OCI-LY7 (cell line): ENCODE measurements around the gene NYNRIN.

Experiments used
- CTCF ChIP-seq: fragments of 200-600 bp; sonication (generic); conservative IDR thresholded peaks from 2 replicates; pipeline ENCODE4 v1.5.1; 2014; ENCODE audit warnings: mild to moderate bottlenecking, antibody characterized with exemption, low read length, moderate library complexity, mixed read lengths
- EZH2phosphoT487 ChIP-seq: fragments of 200-600 bp; sonication (generic); IDR thresholded peaks from 2 replicates; pipeline ENCODE4 v1.6.1; 2018; ENCODE audit warnings: low read depth, borderline replicate concordance, mild to moderate bottlenecking, mixed run types, antibody characterized with exemption, low read length, moderate library complexity, mixed read lengths

DNA sequence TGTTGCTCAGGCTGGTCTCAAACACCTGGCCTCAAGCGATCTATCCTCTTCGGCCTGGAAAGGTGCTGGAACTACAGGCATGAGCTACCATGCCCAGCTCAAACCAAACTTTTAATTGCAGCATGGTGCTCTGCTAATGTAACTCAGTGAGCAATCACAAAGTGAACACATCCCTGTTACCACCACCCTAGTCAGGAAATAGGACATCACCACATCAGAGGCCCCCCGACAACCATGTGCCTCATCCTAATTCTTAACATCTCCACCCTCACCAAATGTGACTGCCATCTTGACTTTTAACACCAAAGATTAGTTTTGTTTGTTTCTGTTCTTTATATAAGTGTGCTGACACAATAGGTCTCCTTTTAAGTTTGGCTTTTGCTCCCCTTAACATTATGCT, 66.6 kb downstream of the NYNRIN start:
- TF ChIP-seq CTCF = no peak
- no peak for TF ChIP-seq EZH2phosphoT487
